ENCODE data around the gene NAT8L. TPM values are rescaled to one million over a fixed set of nuclear protein-coding genes. Genes with fewer than 3 reads are reported as not detected.

The NAT8L gene
- total RNA-seq, 2 donors from 2014 or later = 0.51 to 1.5 TPM

- H3K9me3 Mint-ChIP-seq = no peaks in the 10 kb centered on the region
- no peak overlapping the region for H3K27ac Mint-ChIP-seq
- H3K4me3 Mint-ChIP-seq = no peak overlapping the region
- DNase-seq (no peak), ATAC-seq (replicated peaks in 1 of 2) (no peak)
- H3K4me1 Mint-ChIP-seq (ENCODE audit: low read depth) = no peaks in the 10 kb centered on the region
- no peaks in the 10 kb centered on the region for H3K27me3 Mint-ChIP-seq (ENCODE audit: low read depth)
- H3K36me3 Mint-ChIP-seq (ENCODE audit: insufficient read depth in 2 of 2) = no peaks in the 10 kb centered on the region
Measured at GRCh38 chr4:2070421-2071251, 11.5 kb downstream of the NAT8L start.

GRCh38 chr4:2071252-2071911 lies 12.3 kb downstream of the NAT8L start:
- Mint-ChIP-seq H3K36me3 (ENCODE audit: insufficient read depth in 2 of 2) (no peaks in the 10 kb centered on the region), H3K27ac (no peak overlapping the region), H3K4me1 (ENCODE audit: low read depth) (no peaks in the 10 kb centered on the region), H3K27me3 (ENCODE audit: low read depth) (no peaks in the 10 kb centered on the region), H3K9me3 (no peaks in the 10 kb centered on the region), H3K4me3 (no peak overlapping the region)
- DNase-seq (no peak), ATAC-seq (replicated peaks in 1 of 2) (no peak)

- DNase-seq = no peak
- Mint-ChIP-seq H3K27me3 (ENCODE audit: low read depth) (no peaks in the 10 kb centered on the region), H3K36me3 (ENCODE audit: insufficient read depth in 2 of 2) (no peaks in the 10 kb centered on the region), H3K9me3 (no peaks in the 10 kb centered on the region), H3K4me3 (no peak overlapping the region), H3K4me1 (ENCODE audit: low read depth) (no peaks in the 10 kb centered on the region), H3K27ac (no peak overlapping the region)
- no peak for ATAC-seq (replicated peaks in 1 of 2)
Measured at GRCh38 chr4:2071912-2072867, 13.1 kb downstream of the NAT8L start.

GRCh38 chr4:2072971-2073807 lies 14.1 kb downstream of the NAT8L start:
- no peaks in the 10 kb centered on the region for H3K4me1 Mint-ChIP-seq (ENCODE audit: low read depth)
- ATAC-seq (replicated peaks in 1 of 2) (no peak), DNase-seq (no peak)
- H3K9me3 Mint-ChIP-seq = no peaks in the 10 kb centered on the region
- no peaks in the 10 kb centered on the region for H3K36me3 Mint-ChIP-seq (ENCODE audit: insufficient read depth in 2 of 2)
- no peaks in the 10 kb centered on the region for H3K27me3 Mint-ChIP-seq (ENCODE audit: low read depth)
- H3K27ac Mint-ChIP-seq = no peak overlapping the region
- no peak overlapping the region for H3K4me3 Mint-ChIP-seq

- H3K4me3 Mint-ChIP-seq = no peak overlapping the region
- H3K9me3 Mint-ChIP-seq = no peaks in the 10 kb centered on the region
- DNase-seq = no peak
- H3K36me3 Mint-ChIP-seq (ENCODE audit: insufficient read depth in 2 of 2) = no peaks in the 10 kb centered on the region
- no peak for ATAC-seq (replicated peaks in 1 of 2)
- H3K27me3 Mint-ChIP-seq (ENCODE audit: low read depth) = no peaks in the 10 kb centered on the region
- no peaks in the 10 kb centered on the region for H3K4me1 Mint-ChIP-seq (ENCODE audit: low read depth)
- H3K27ac Mint-ChIP-seq = no peak overlapping the region
Measured at GRCh38 chr4:2073808-2074481, 14.8 kb downstream of the NAT8L start.

GRCh38 chr4:2074588-2074987 lies 15.5 kb downstream of the NAT8L start:
- H3K9me3 Mint-ChIP-seq = no peaks in the 10 kb centered on the region
- ATAC-seq (replicated peaks in 1 of 2) (no peak), DNase-seq (no peak)
- no peaks in the 10 kb centered on the region for H3K4me1 Mint-ChIP-seq (ENCODE audit: low read depth)
- H3K4me3 Mint-ChIP-seq = no peak overlapping the region
- H3K36me3 Mint-ChIP-seq (ENCODE audit: insufficient read depth in 2 of 2) = no peaks in the 10 kb centered on the region
- H3K27me3 Mint-ChIP-seq (ENCODE audit: low read depth) = no peaks in the 10 kb centered on the region
- no peak overlapping the region for H3K27ac Mint-ChIP-seq

GRCh38 chr4:2075171-2075986 lies 16.3 kb downstream of the NAT8L start:
- ATAC-seq (replicated peaks in 1 of 2) (no peak), DNase-seq (no peak)
- no peaks in the 10 kb centered on the region for H3K36me3 Mint-ChIP-seq (ENCODE audit: insufficient read depth in 2 of 2)
- no peaks in the 10 kb centered on the region for H3K27me3 Mint-ChIP-seq (ENCODE audit: low read depth)
- no peak overlapping the region for H3K27ac Mint-ChIP-seq
- no peak overlapping the region for H3K4me3 Mint-ChIP-seq
- H3K9me3 Mint-ChIP-seq = no peaks in the 10 kb centered on the region
- H3K4me1 Mint-ChIP-seq (ENCODE audit: low read depth) = no peaks in the 10 kb centered on the region

GRCh38 chr4:2075987-2076907 lies 17.1 kb downstream of the NAT8L start:
- ATAC-seq (replicated peaks in 1 of 2) = no peak
- no peak overlapping the region for H3K27ac Mint-ChIP-seq
- H3K27me3 Mint-ChIP-seq (ENCODE audit: low read depth) = no peaks in the 10 kb centered on the region
- no peak for DNase-seq
- H3K9me3 Mint-ChIP-seq = no peaks in the 10 kb centered on the region
- no peak overlapping the region for H3K4me3 Mint-ChIP-seq
- no peaks in the 10 kb centered on the region for H3K36me3 Mint-ChIP-seq (ENCODE audit: insufficient read depth in 2 of 2)
- H3K4me1 Mint-ChIP-seq (ENCODE audit: low read depth) = no peaks in the 10 kb centered on the region

GRCh38 chr4:2076908-2077536 lies 17.9 kb downstream of the NAT8L start:
- Mint-ChIP-seq H3K4me1 (ENCODE audit: low read depth) (no peaks in the 10 kb centered on the region), H3K36me3 (ENCODE audit: insufficient read depth in 2 of 2) (no peaks in the 10 kb centered on the region), H3K27me3 (ENCODE audit: low read depth) (no peaks in the 10 kb centered on the region), H3K9me3 (no peaks in the 10 kb centered on the region), H3K27ac (no peak overlapping the region), H3K4me3 (no peak overlapping the region)
- DNase-seq (no peak), ATAC-seq (replicated peaks in 1 of 2) (no peak)

GRCh38 chr4:2077537-2078460 lies 18.7 kb downstream of the NAT8L start:
- H3K27me3 Mint-ChIP-seq (ENCODE audit: low read depth) = no peaks in the 10 kb centered on the region
- no peak for ATAC-seq (replicated peaks in 1 of 2)
- no peaks in the 10 kb centered on the region for H3K4me1 Mint-ChIP-seq (ENCODE audit: low read depth)
- H3K4me3 Mint-ChIP-seq = no peak overlapping the region
- H3K36me3 Mint-ChIP-seq (ENCODE audit: insufficient read depth in 2 of 2) = no peaks in the 10 kb centered on the region
- DNase-seq = no peak
- no peak overlapping the region for H3K27ac Mint-ChIP-seq
- H3K9me3 Mint-ChIP-seq = no peaks in the 10 kb centered on the region

All from activated T-cell treated with anti-CD3 and anti-CD28 coated beads, Interleukin-2, amount 50 U/mL, for 72 hours (primary cell).